Hematopoietic multipotent progenitor cell treated with erythropoietin and hydrocortisone succinate and interleukin-3 and kit ligand, for 4 days (in vitro differentiated cells): ENCODE data around the gene APOL5.
"Not testable (repeated sequence)": the region's sequence is repeated elsewhere in the genome, so short reads cannot be mapped to it uniquely, and the experiment has no call there.

ENCODE experiments used
- DNase-seq: peaks from one replicate; pipeline ENCODE4 v3.0.0-alpha.2; 2015

APOL5 gene

DNA sequence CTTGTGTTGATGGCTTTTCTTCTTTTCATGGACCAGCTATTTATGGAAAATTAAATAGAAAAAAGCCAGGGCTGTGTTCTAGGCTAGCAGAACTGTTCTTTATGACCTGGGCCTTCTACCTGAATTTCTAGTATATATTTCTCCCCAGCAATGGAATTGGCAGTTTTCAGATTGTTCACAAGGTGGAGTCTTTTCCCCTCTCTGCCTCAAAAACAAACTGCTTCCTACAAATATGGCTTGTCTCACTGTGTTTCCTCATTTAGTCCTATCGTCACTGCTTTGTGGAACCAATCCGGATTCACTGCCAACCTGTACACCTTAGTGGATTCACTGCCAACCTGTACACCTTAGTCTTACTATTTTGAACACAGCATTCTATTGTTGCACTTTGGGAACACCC lies 5.0 kb upstream of the APOL5 start:
- no peak for DNase-seq

DNA sequence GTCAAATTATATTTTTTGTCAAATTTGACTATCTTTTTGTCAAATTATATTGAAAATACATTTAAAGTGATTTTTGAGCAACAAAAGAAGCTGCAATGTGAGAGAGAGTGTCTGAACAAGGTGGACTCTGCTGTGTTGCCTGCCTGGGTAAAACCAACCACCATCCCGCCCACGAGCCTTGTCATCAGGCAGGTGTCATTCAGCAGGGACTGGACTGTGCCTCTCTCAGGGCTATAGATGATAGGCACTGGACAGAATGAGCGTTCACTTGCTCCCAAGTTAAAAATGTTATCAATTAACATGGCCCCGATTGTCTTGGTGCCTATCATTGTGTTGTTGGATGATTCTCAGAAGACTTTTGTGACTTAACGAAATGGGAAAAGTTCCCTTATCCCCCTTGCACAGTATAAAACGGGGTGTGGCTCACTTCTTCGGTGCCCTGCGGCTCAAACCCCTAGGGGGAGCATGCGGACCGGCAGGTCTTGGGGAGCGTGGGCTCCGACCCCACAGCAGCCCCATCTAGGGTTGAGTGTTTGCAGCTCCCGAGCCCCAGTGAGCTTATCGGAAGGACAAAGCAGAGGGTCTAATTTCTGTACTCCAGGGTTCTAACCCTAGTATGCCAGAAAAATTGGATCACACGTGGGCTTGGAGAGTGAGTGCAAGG lies 1.7 kb downstream of the APOL5 start:
- DNase-seq, result no peak

DNA sequence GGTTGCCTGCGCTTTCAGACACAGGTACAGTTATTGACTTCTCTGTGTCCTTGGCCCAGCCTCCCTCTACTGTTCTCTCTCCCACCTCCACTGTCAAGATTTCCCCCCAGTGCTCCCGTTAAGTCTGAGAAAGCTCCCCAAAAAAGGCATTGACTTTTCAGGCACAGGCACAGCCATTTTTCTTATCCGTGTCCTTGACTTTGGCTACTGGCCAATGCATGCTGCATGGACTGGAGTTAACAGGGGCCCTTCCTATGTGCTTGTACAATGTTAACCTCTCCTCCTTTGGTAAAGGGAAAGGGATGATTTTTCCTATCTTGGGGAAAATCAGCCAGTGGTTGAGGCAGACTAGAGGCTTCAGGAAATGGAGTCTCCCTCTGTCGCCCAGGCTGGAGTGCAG lies 4.3 kb downstream of the APOL5 start:
- peak; percentile 27 for DNase-seq

DNA sequence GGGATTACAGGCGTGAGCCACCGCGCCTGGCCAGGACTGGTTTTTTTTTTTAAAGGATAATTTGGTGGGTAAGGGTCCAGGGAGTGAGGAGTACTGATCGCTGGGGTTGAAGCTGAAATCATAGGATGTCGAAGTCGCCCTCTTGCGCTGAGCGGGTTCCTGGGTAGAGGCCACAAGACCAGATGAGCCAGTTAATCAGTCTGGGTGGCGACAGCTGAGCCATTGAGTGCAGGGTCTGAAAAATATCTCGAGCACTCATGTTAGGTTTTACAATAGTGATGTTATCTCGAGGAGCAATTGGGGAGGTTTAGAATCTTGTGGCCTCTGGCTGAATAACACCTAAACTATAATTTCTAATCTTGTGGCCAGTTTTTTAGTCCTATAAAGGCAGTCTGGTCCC lies 7.8 kb downstream of the APOL5 start:
- DNase-seq, result no peak

DNA sequence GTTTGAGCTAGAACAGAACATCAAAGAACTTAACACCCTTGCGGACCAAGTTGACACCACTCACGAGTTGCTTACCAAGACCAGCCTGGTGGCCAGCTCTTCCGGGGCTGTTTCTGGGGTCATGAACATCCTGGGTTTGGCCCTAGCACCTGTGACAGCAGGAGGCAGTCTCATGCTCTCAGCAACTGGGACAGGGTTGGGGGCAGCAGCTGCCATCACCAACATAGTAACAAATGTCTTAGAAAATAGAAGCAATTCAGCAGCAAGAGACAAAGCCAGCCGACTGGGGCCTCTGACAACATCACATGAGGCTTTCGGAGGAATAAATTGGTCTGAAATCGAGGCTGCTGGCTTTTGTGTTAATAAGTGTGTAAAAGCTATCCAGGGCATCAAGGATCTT lies 8.7 kb downstream of the APOL5 start:
- no peak for DNase-seq

DNA sequence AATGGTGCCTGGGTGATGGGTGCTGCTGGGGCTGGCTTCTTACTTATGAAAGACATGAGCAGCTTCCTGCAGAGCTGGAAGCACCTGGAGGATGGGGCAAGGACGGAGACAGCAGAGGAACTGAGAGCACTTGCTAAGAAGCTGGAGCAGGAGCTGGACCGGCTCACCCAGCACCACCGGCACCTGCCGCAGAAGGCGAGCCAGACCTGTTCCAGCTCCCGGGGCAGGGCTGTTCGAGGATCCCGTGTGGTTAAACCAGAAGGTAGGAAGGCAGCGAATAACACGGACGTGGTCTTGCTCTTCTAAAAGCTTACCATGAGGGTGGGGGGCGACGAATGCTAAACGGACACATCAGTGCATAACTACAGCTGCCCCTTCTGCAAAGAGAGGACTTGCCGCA lies 9.3 kb downstream of the APOL5 start:
- DNase-seq, result no peak

DNA sequence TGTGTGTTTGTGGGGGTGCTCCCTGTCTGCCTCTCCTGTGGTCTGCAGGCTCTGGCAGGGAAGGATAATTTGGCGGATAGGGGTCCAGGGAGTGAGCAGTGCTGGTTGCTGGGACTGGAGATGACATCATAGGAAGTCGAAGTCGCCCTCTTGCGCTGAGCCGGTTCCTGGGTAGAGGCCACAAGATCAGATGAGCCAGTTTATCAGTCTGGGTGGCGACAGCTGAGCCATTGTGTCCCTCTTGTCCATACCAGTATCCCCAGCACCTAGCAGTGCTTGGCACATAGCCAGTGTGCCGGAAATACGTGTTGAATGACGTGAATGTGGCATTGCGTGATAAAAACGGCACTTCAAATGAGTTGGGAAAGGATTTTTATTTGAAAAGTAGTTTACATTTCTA lies 9.8 kb downstream of the APOL5 start:
- no peak for DNase-seq

DNA sequence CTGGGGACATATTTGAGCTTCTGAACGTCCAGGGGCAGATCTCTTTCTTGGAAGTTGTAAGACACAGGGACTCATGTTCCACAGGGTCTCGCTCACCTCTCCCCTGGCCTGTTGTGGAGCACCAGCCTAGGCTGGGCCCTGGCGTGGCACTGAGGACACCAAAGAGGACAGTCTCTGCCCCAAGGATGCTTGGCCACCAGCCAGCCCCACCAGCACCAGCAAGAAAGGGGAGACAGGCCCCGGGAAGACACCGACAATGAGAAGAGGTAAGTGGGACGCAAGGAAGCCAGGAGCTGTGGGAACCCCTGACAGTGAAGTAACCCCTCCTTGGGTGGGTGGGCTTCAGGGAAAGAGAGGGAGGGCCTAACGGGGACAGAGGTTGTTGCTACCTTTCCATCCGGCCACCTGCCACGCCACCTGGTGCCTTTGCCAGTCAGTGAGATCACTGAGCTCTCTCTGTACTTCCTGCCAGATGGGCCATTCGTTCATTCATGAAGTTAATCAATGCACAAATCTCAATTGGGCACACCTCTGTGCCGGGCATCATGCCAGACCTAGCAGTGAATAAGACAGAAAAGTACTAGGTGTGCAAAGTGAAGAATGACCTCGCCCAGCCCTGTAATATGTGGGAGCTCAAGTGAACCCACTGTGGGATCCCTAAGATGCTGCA lies 11.1 kb downstream of the APOL5 start:
- no peak for DNase-seq

DNA sequence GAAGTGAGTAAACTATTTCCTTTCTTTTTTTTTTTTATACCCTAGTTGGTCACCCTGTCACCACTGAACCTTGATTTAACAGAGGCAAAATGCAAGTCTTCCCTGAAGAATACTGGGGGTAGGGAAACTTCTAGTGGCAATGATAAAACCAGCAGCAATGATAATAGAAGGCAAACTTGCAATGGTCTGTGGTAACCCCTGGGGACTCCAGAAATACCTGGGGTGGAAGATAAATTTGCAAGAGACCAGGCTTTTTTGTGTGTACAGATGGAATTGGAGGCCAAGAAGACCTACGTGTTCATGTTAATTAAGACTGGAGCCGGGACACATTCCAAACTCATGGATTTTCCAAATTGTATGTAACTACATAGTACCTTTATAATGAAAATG lies 11.6 kb downstream of the APOL5 start:
- no peak for DNase-seq

DNA sequence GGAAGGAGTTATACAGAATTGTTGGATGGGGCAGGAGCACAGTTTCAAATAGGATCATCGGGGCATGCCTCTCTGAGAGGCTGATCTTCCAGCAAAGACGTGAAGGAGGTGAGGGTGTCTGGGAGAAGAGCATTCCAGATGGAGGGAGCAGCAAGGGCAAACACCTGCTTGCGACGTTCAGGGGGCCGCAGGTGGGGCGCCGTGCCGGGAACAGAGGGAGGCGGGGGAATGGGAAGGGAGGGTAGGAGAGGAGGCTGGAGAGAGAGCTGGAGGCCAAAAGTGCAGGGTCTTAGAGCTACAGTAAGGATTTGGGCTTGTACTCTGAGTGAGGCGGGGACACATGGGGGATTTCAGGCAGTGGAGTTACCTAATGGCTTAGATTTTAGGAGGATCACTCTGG lies 13.6 kb downstream of the APOL5 start:
- no peak for DNase-seq

DNA sequence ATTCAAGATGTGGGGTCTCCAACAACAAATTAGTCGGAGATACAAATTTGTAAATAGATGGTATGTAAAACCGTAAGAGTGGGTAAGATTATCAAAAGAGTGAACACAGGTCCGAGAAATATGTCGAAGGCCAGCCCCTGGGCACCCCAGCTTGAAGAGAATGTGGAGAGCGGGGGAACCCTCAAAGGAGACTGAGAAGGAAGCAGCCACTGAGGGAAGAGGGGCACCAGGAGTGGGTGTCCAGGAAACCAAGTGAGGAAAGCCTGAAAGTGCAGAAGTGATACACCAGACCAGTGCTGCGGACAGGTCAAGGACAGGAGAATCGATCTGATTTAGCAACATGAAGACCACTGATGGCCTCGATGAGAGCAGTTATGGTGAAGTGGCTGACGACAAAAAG lies 14.4 kb downstream of the APOL5 start:
- no peak for DNase-seq

DNA sequence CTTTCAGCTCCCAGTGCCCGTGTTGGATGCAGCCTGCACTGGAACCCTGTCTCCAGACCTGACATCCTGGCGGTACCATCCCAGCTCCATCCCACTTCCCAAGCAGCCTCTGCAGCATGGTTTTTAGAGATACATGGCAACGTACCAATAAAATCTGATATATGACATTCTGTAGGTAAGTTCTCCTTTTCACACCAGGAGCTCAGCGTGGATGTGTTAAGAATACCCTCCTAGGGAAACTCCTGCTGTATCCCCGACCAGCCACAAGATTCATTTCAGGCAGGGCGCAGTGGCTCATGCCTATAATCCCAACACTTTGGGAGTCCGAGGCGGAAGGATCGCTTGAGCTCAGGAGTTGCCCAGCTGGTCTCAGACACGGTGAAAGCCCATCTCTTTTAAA lies 15.4 kb downstream of the APOL5 start:
- no peak for DNase-seq

DNA sequence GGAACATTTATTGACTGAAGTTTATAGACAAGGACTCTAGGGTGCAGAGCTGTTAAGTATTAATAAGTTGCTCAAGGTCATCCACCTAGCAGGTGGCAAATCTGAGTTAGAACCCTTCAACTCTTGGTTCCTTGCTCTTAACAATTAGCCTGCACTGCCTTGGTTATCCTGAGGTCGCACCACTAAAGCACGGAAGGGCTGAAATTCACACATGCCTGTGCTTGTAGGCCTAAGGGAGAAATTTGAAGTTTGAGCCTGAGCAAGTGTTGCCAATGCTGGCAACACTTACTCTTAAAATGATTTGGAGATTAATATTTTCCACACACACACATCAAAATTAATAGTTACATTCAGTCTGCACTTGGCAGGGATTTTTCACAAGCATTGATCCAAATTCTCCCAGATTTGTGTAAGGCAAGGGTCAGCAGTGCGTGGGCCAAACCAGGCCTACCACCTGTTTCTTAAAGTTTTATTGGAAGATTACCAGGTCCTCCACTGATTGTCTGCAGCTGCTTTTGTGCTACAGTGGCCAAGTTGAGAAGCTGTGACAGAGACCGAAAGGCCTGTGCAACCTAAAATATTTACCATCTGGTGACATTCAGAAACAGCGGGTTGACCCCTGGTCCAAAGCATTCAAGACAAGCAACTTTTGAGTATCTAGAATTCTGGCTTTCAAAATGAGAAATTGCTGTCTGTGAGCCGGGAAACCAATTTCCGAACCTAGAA lies 16.3 kb downstream of the APOL5 start:
- DNase-seq, result no peak

DNA sequence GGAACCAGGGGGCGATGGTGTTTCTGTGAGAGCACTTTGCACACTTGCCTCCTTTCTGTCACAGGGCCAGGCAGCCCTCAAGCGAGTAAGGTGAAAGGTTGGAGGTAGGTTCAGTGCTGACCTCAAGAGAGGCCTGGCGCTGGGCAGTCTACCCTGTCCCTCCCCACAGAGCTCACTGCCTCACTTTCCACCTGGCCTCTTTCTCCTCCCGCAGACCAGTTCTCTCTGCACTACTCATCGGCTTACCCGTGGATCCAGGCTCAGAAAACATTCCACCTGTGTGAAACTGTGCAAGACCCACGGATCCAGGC lies 16.8 kb downstream of the APOL5 start:
- no peak for DNase-seq

DNA sequence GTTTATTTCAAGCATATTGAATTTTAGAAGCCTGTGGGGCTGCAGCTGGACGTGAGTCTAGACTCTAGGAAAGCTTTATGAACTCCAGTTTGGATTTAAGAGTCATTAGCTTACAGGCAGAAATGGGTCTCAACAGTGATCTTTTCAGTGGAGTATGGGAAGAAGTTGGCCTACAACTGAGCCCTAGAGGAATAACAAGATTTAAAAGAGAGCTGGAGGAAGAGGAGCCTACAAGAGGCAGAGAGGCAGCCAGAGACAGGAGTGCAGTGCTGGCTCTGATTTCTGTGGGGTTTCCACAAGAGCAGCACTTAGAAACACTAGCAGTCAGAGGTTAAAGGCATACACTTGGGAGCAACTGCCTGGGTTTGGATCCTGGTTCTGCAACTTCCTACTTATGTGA lies 17.9 kb downstream of the APOL5 start:
- no peak for DNase-seq

DNA sequence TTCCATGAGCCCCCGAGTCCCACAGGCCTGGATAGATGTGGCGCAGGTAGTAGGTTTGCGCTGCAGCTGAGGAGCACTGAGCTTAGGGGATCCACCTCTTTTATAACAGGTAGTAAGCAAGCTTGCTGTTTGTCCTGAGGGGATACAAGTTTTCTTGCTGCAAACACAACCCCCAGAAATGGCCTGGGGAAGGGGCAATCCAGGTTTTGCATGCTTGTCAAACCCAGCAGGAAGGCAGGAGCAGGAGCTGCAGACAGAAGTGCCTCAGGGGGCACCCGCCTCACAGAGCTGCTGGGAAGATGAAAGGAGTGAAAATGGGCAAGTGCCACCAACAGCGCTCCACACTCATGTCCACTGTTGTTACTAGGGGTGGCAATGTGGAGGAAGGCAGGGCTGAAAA lies 18.5 kb downstream of the APOL5 start:
- DNase-seq, result no peak

DNA sequence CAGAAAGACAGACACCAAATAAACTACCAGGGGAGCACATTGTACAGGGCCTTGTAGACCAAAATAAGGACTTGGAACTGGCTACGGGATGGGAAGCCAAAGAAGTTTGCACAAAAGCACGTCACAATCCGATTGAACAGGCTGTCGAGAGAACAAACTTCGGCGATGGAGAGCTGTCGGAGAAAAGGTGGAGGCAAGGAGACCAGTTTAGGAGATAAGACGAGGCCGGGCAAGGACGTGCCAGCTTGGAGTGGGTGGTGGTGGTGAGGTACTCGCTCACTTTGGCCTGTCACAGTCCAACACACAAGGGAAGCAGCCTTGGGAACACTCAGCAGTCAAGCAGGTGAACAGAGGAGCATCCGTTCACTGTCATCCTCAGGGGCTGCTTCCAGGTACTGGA lies 19.0 kb downstream of the APOL5 start:
- DNase-seq, result no peak

DNA sequence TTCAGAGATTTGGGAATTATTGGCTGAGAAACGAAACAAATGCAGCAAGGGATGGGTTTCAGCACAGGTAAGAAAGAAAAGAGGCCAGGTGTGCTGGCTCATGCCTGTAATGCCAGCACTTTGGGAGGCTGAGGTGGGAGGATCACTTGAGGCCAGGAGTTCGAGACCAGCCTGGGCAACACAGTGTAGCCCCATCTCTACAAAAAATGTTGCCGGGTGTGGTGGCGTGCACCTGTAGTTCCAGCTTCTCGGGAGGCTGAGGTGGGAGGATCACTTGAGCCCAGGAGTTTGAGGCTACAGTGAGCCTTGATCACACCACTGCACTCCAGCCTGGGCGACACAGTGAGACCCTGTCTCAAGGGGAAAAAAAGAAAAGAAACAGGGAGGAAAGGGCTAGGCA lies 20.2 kb downstream of the APOL5 start:
- DNase-seq, result not testable (repeated sequence)

DNA sequence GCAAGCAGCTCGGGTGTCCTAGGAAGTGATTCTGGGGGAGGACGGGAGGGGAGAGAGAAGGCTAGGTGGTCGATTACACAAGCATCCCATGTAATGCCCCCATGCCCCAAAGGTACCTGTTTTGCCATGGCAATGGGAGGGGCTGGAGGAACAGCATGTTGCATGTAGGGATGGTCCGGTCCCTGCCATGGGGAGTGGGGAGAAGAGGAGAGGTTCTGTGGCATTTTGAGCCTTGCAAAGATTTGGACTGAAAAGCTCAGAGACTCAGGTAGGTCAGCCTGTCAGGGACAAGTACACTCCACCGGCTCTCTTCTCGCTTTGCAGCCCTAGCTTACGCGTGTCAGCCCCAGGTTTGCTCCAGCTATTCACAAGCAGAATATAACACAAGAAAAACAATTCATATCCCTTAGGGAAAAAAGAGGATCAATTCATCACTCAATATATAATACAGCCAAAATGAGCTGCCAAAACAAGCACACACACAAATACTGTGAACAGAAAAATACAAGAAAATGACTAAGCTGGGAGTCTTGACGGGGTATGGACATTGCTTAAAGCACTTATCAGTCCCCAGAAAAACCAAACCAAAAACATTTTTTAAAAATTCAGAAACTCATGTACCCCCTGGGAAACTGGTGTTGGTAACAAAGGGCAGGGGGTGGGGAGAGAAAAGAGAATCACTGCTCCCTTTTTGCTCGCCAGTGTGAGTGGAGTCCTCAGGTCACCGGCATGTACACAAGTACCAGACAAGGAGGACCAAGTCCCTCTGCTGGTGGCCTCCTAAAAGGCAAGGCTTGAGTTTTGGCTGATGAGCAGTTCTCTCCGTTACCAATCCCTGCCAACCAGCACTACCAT lies 21.6 kb downstream of the APOL5 start:
- DNase-seq, result peak; percentile 28

DNA sequence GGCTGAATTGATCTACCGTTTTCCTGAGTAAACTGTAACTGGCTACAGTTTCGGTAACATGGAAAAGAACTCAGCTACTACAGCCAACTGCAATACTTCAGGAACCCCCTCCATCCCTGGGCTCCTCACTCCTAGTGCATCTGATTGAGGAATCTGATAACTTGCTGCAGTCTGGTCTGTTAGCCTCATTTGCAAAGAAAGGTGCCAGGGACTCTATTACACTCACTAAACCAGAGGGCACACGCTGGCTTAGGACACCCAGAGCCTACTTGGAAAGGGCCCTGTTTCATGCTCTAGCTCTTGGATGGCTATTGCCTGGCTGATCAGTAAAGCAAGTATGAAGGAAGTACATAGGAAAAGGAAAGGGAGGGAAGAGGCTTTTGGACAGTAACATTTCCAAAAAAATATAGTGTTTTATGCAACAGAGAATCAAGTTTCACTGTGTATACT lies 22.3 kb downstream of the APOL5 start:
- DNase-seq, result no peak

DNA sequence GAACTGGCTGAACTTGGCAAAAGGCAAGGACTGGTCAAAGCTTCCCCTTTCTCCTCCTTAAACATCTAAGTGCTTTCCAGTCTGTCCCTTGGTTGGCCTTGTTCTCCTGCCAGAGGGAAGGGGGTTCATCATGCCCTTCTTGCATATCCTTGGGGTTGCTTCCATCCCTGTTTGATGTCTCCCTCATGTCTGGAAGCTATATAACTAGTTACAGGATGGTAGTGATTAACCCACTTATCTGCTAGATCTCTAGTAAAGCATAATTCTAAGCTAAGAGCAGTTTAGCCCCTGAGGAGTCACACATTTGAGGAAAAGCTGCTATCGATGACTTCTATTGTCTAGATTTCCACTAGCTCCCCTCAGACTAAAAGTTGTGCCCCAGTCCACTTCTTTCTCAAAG lies 22.9 kb downstream of the APOL5 start:
- DNase-seq, result no peak

DNA sequence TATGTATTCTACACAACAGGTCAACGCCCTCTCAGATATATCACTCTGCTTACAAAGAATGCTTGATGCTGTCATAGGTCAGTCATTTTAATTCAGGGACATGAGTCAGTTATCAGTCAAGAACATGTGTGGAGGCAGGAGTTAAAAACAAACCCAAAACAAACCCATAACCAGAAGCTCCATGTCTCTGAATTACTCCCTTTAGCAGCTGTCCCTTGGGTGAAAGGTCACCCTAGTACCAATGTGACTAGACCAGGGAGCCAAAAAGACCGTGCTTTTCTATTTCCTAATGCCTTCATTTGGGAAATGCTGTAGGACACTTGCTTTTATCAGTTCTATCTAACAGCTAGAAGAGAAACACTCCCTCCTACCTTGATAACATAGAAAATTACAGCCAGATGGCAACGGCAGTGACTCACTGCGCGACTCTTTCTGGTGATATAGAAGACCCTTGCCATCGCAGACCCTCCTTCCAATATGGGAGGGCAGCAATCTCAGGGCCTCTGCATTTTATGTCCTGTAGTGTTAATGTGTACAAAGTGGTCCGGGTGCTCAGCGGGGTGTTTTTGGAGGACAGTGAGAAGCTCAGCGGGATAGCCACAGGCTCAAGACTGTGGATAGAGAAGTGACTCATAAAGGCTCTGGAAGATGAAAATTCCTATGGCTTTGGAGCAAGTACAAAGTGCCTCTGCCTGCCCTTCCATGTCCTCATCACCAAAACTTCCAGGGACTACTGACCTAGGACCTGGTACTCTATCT lies 24.8 kb downstream of the APOL5 start:
- DNase-seq, result peak; percentile 77

DNA sequence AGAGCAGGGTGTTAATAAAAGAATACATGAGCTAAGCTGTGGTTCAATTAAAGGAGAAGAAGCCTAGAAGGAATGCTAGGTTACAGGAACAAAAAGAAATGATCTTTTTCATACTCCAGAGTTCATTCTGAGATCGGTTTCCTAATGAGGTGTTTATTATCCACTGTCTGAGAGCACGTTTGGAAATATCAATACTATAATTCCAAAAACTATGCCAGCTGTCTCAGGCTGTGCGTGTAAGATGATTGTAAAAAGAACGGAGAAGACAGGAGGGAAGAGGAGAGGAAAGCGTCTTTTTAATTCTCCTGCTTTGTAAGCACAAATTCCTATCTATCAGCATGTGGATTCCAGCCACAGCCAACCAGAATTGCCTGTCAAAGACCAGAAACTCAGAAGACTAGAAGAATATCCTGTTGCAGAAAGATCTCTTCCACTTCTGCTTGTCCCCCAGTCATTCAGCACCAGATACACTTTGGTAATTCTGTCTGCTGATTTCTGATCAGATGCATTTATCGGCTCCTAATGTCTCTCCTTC lies 25.7 kb downstream of the APOL5 start:
- no peak for DNase-seq
